Measurements from ENCODE around the gene EPHB4.
"Not testable (repeated sequence)": the region's sequence is repeated elsewhere in the genome, so short reads cannot be mapped to it uniquely, and the experiment has no call there.

EPHB4 gene

GRCh38 chr7:100783804-100784203 lies 43.5 kb downstream of the EPHB4 start:
- no peak for DNase-seq

GRCh38 chr7:100781255-100781654 lies 46.1 kb downstream of the EPHB4 start:
- DNase-seq, result no peak

GRCh38 chr7:100779359-100779758 lies 48.0 kb downstream of the EPHB4 start:
- no peak for DNase-seq

- DNase-seq, result no peak
Observed at GRCh38 chr7:100778061-100778621, 49.2 kb downstream of the EPHB4 start.

GRCh38 chr7:100773491-100773890 lies 53.8 kb downstream of the EPHB4 start:
- DNase-seq, result no peak

GRCh38 chr7:100768784-100769183 lies 58.5 kb downstream of the EPHB4 start:
- no peak for DNase-seq

GRCh38 chr7:100765250-100765649 lies 62.1 kb downstream of the EPHB4 start:
- no peak for DNase-seq

- DNase-seq, result no peak
Observed at GRCh38 chr7:100764841-100765240, 62.5 kb downstream of the EPHB4 start.

GRCh38 chr7:100763556-100764140 lies 63.7 kb downstream of the EPHB4 start:
- no peak for DNase-seq

GRCh38 chr7:100762841-100763240 lies 64.5 kb downstream of the EPHB4 start:
- DNase-seq, result not testable (repeated sequence)

GRCh38 chr7:100759357-100760171 lies 67.8 kb downstream of the EPHB4 start:
- DNase-seq, result no peak

- DNase-seq, result no peak
Observed at GRCh38 chr7:100753750-100754149, 73.6 kb downstream of the EPHB4 start.

GRCh38 chr7:100752994-100753393 lies 74.3 kb downstream of the EPHB4 start:
- no peak for DNase-seq

Measured in CD4-positive, alpha-beta T cell treated with Interleukin-17A for 1 hour (primary cell).